ENCODE measurements around the gene NOL6.

Gene NOL6

GRCh38 chr9:33447799-33448553 lies 25.7 kb downstream of the NOL6 start:
- peak in 1 of 2 experiments; percentile 34 for DNase-seq

- peak; percentile 67 to 72 for DNase-seq
These were observed 26.6 kb downstream of the NOL6 start, which contains the start of gene AQP3 for GRCh38 chr9:33446946-33447798. AQP3 (minus strand) TSS chr9:33447593; CDS start chr9:33447530, 63 bp downstream.

GRCh38 chr9:33446240-33446945 lies 27.3 kb downstream of the NOL6 start:
- peak in 1 of 2 experiments; percentile 37 for DNase-seq

GRCh38 chr9:33445389-33446239 lies 28.1 kb downstream of the NOL6 start:
- DNase-seq: no peak

- no peak for DNase-seq
These were observed 30.1 kb downstream of the NOL6 start for GRCh38 chr9:33443464-33444154.

- no peak for DNase-seq
These were observed 30.7 kb downstream of the NOL6 start for GRCh38 chr9:33443047-33443446.

GRCh38 chr9:33442125-33442524 lies 31.6 kb downstream of the NOL6 start:
- no peak for DNase-seq

- no peak for DNase-seq
These were observed 33.1 kb downstream of the NOL6 start for GRCh38 chr9:33440609-33441008.

- DNase-seq: no peak
These were observed 33.5 kb downstream of the NOL6 start for GRCh38 chr9:33440204-33440603.

GRCh38 chr9:33439731-33440130 lies 34.0 kb downstream of the NOL6 start:
- DNase-seq: no peak

GRCh38 chr9:33438926-33439680 lies 34.6 kb downstream of the NOL6 start:
- DNase-seq: no peak

GRCh38 chr9:33437898-33438297 lies 35.8 kb downstream of the NOL6 start:
- DNase-seq: peak; percentile 57

GRCh38 chr9:33437205-33437604 lies 36.5 kb downstream of the NOL6 start:
- DNase-seq: no peak

- DNase-seq: no peak
These were observed 37.3 kb downstream of the NOL6 start for GRCh38 chr9:33436445-33436844.

- DNase-seq: no peak
These were observed 37.9 kb downstream of the NOL6 start for GRCh38 chr9:33435821-33436277.

- DNase-seq: no peak
These were observed 39.2 kb downstream of the NOL6 start for GRCh38 chr9:33434317-33435105.

GRCh38 chr9:33433871-33434270 lies 39.9 kb downstream of the NOL6 start:
- no peak for DNase-seq

GRCh38 chr9:33431420-33431819 lies 42.3 kb downstream of the NOL6 start:
- no peak for DNase-seq

- DNase-seq: no peak
These were observed 42.8 kb downstream of the NOL6 start for GRCh38 chr9:33430942-33431341.
